GM12878 (cell line): ENCODE data around the gene TOR1A. TPM values are rescaled to one million over a fixed set of nuclear protein-coding genes. Genes with fewer than 3 reads are reported as not detected.

Experiments used
- ATAC-seq: fragments of 200-7000 bp; cut with Tn5 transposase; 3 replicates; pipeline ENCODE4 v1.9.1; 2020; ENCODE audit warnings: mild to moderate bottlenecking, moderate library complexity
- BruUV-seq: library from RNA; stranded (reverse); fragments of 400-500 nt; replicated peaks from 2 replicates; lab custom pipeline; 2021; lab: Mats Ljungman, UMichigan
- CTCF ChIA-PET: fragments of 300-600 bp; sonication (Branson Sonifier 250); formaldehyde crosslinking; extraction: SDS; loops from one replicate; lab custom pipeline; 2021; ENCODE audit warnings: inconsistent platforms; lab: Yijun Ruan, JAX
- POLR2A ChIA-PET: fragments of 350-600 bp; formaldehyde crosslinking; extraction: SDS; loops from one replicate; lab custom pipeline; 2021; ENCODE audit warnings: inconsistent platforms; lab: Charles Lee
- RAD21 ChIA-PET: fragments of 300-600 bp; sonication (Branson Sonifier 250); formaldehyde crosslinking; loops from one replicate; lab custom pipeline; 2023; ENCODE audit warnings: antibody characterized with exemption; ENCODE audit not compliant: unreplicated experiment; lab: Charles Lee
- SMC1A ChIA-PET: fragments of 300-600 bp; sonication (Branson Sonifier 250); formaldehyde crosslinking; loops from one replicate; lab custom pipeline; 2023; ENCODE audit not compliant: unreplicated experiment, uncharacterized antibody; lab: Charles Lee
- DNase-seq: peaks from one replicate; pipeline ENCODE4 v3.0.0-alpha.2; 2011; ENCODE audit warnings: low read depth, low spot score
- FAIRE-seq: peaks from 3 replicates; lab custom pipeline; 2011; peaks lifted over from hg19 to GRCh38; lab: Jason Lieb, UNC
- H2AFZ ChIP-seq: 2 replicates; pipeline ENCODE4 v1.6.0; 2011; ENCODE audit warnings: low read depth, low read length, control low read depth; ENCODE audit not compliant: control insufficient read depth
- H3K27ac ChIP-seq: 2 replicates; pipeline ENCODE4 v1.5.1; 2011; ENCODE audit warnings: control low read depth; ENCODE audit not compliant: control insufficient read depth, insufficient read depth
- H3K27me3 ChIP-seq, 2 experiments: replicated peaks in 1 of 2; 2 replicates each; pipeline versions ENCODE4 v1.6.0 to v1.6.1; 2011; ENCODE audit warnings: low read length in 1 of 2; ENCODE audit not compliant: control insufficient read depth in 2 of 2, insufficient read depth in 2 of 2
- H3K36me3 ChIP-seq, 2 experiments: 2 replicates each; pipeline ENCODE4 v1.5.1; 2011; ENCODE audit warnings: low read length in 1 of 2; ENCODE audit not compliant: control insufficient read depth in 2 of 2, insufficient read depth in 2 of 2
- H3K4me1 ChIP-seq: 2 replicates; pipeline ENCODE4 v1.6.1; 2011; ENCODE audit warnings: mild to moderate bottlenecking, low read length, moderate library complexity, mixed read lengths; ENCODE audit not compliant: control insufficient read depth, insufficient read depth
- H3K4me2 ChIP-seq: 2 replicates; pipeline ENCODE4 v1.6.0; 2011; ENCODE audit warnings: control low read depth; ENCODE audit not compliant: control insufficient read depth, insufficient read depth
- H3K4me3 ChIP-seq: fragments of 200-600 bp; sonication (generic); 2 replicates; pipeline ENCODE4 v1.5.1; 2016
- H3K79me2 ChIP-seq: 2 replicates; pipeline ENCODE4 v1.6.0; 2011; ENCODE audit warnings: low read length; ENCODE audit not compliant: control insufficient read depth, insufficient read depth
- H3K9ac ChIP-seq: 2 replicates; pipeline ENCODE4 v1.8.0; 2011; ENCODE audit warnings: low read length, control low read depth, mixed read lengths; ENCODE audit not compliant: control insufficient read depth, insufficient read depth
- H3K9me3 ChIP-seq: replicated peaks from 3 replicates; pipeline ENCODE4 v1.5.1; 2011; ENCODE audit warnings: mild to moderate bottlenecking, low read length; ENCODE audit not compliant: control insufficient read depth, insufficient read depth
- H4K20me1 ChIP-seq: 2 replicates; pipeline ENCODE4 v1.6.0; 2011; ENCODE audit not compliant: control insufficient read depth, insufficient read depth
- BRCA1 ChIP-seq: IDR thresholded peaks from 2 replicates; pipeline ENCODE4 v1.6.1; 2011; ENCODE audit warnings: low read depth, low read length, improper control_type of control experiment
- CBFB ChIP-seq: IDR thresholded peaks from 2 replicates; pipeline ENCODE4 v1.6.1; 2016; ENCODE audit warnings: antibody characterized with exemption, low read depth
- EZH2 ChIP-seq: IDR thresholded peaks from 2 replicates; pipeline ENCODE4 v1.6.1; 2012; ENCODE audit warnings: low read depth, mild to moderate bottlenecking, control low read depth, inconsistent platforms, low read length, borderline replicate concordance; ENCODE audit not compliant: control insufficient read depth
- FOXM1 ChIP-seq: IDR thresholded peaks from 2 replicates; pipeline ENCODE4 v1.6.1; 2012; ENCODE audit warnings: low read depth, mild to moderate bottlenecking, inconsistent platforms, low read length, moderate library complexity
- HSF1 ChIP-seq: fragments of 150-350 bp; IDR thresholded peaks from 2 replicates; pipeline ENCODE4 v1.6.1; 2014; ENCODE audit warnings: mild to moderate bottlenecking, low read depth, low read length
- NBN ChIP-seq: fragments of 450-650 bp; IDR thresholded peaks from 2 replicates; pipeline ENCODE4 v1.6.1; 2016
- PBX3 ChIP-seq: IDR thresholded peaks from 2 replicates; pipeline ENCODE4 v1.6.1; 2011; ENCODE audit warnings: mild to moderate bottlenecking, low read depth, low read length, moderate library complexity; ENCODE audit not compliant: insufficient replicate concordance
- POLR2A ChIP-seq: IDR thresholded peaks from 2 replicates; pipeline ENCODE4 v1.6.1; 2011; ENCODE audit warnings: low read depth, mild to moderate bottlenecking, low read length
- POU2F2 ChIP-seq: IDR thresholded peaks from 3 replicates; pipeline ENCODE4 v1.6.1; 2011; ENCODE audit warnings: low read depth, mild to moderate bottlenecking, low read length, borderline replicate concordance
- RELA ChIP-seq: fragments of 450-650 bp; IDR thresholded peaks from 2 replicates; pipeline ENCODE4 v1.8.0; 2014; ENCODE audit warnings: borderline replicate concordance; ENCODE audit not compliant: partially characterized antibody
- REST ChIP-seq: IDR thresholded peaks from 2 replicates; pipeline ENCODE4 v1.6.1; 2012; ENCODE audit warnings: mild to moderate bottlenecking, low read depth, low read length
- SKIL ChIP-seq: fragments of 450-650 bp; IDR thresholded peaks from 2 replicates; pipeline ENCODE4 v1.6.1; 2017; ENCODE audit warnings: mild to moderate bottlenecking, low read depth, inconsistent platforms; ENCODE audit not compliant: poor library complexity, severe bottlenecking
- SMC3 ChIP-seq: IDR thresholded peaks from 2 replicates; pipeline ENCODE4 v1.6.1; 2011; ENCODE audit warnings: low read length, improper control_type of control experiment, borderline replicate concordance
- SREBF1 ChIP-seq: IDR thresholded peaks from 2 replicates; pipeline ENCODE4 v1.6.1; 2012; ENCODE audit warnings: mild to moderate bottlenecking, low read length
- STAT3 ChIP-seq: IDR thresholded peaks from 2 replicates; pipeline ENCODE4 v1.6.1; 2011; ENCODE audit warnings: low read depth, low read length, improper control_type of control experiment
- ZBED1 ChIP-seq: IDR thresholded peaks from 2 replicates; pipeline ENCODE4 v1.6.1; 2016; ENCODE audit warnings: borderline replicate concordance
- ZZZ3 ChIP-seq: IDR thresholded peaks from 2 replicates; pipeline ENCODE4 v1.6.1; 2011; ENCODE audit warnings: low read depth; ENCODE audit not compliant: control insufficient read depth, insufficient read length
- WGBS: methylation state at CpG from one replicate; pipeline ENCODE4 v1.1.6; 2016; ENCODE audit warnings: low lambda C conversion rate; ENCODE audit not compliant: insufficient replicate concordance, insufficient coverage; ENCODE audit errors: missing lambda C conversion rate; 5-methylcytosine and 5-hydroxymethylcytosine counted together
- in situ Hi-C: fragments of 300-500 bp; cut with MboI; formaldehyde crosslinking; loops from 9 replicates; pipeline ENCODE4 v1.14.3; 2018; ENCODE audit warnings: mixed read lengths
- intact Hi-C: fragments of 100-400 bp; cut with micrococcal nuclease; formaldehyde crosslinking; loops from one replicate; pipeline ENCODE4 v1.14.2; 2022; ENCODE audit not compliant: unreplicated experiment
- polyA plus RNA-seq, 11 experiments: library from polyadenylated mRNA; depleted of rRNA in 4 of 11; unstranded in 6 of 11; stranded (reverse) in 5 of 11; fragments of >200 nt; fragmentation: Nextera tagmentation in 4 of 11; fragmentation: Illumina TruSeq in 1 of 11; extraction: Ambion mirVana in 4 of 11; extraction: Trizol in 1 of 11; gene quantifications; 1 replicate in 1 of 11; 2 replicates in 10 of 11; pipeline versions ENCODE4 v1.2.1 to v1.2.3, GENCODE V29; 2011 to 2016; ENCODE audit warnings: inconsistent platforms in 2 of 11, missing spikeins in 2 of 11, low read depth in 1 of 11
- total RNA-seq, 4 experiments: library from RNA; depleted of rRNA in 3 of 4; stranded (reverse); fragments of >200 nt in 3 of 4; fragmentation: Illumina TruSeq in 1 of 4; extraction: Trizol in 1 of 4; gene quantifications; 2 replicates each; pipeline versions ENCODE4 v1.2.1 to v1.2.3, GENCODE V29; 2013 to 2021

Gene TOR1A
- total and polyA plus RNA-seq, 10 of the 15 experiments (the other 5 are each of a cell fraction or from before 2014, with no cell fraction given): 3.2 to 60.8 (median 38.6) TPM

DNA sequence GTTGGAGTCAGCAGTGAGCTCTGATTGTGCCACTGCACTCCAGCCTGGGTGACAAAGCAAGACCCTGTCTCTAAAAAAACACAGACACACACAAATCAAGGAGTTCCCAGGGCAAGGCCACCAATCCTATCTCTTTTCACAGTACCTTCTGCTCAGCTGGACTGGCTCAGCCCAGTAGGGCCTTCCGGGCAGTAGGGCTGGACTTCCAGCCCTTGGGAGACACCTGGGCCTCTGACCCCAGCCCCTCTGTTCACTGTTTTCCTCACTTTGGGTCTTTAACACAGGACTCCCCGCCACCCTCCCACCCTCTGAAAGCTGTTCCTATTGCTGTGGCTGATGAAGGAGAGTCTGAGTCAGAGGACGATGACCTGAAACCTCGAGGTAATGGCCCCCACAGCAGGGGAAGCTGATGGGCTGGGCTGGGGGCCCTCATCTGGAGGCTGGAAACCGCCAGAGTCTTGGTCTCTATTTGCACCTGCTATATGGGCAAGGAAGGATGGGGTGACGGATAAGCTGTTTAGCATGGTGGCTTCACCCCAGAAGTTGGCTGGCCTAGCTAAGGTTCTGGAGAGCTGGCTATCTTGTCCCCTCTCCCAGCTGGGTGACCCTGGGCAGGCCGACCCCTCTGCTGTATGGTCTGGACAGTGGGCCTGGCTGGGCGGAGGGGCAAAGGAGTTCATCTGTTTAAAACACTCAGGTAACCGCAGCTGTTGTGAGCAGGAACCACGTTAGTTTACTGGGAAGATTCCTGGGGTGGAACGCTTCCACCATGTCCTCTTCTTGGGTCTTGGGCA lies 36.9 kb upstream of the TOR1A start:
- H3K36me3 ChIP-seq: peaks cover 2 to 8% of the 10 kb centered on the region in 2 experiments; a peak in 3 of 4 replicates
- TF ChIP-seq RELA (no peak), ZBED1 (no peak), POU2F2 (no peak), BRCA1 (no peak), POLR2A (no peak), HSF1 (no peak), ZZZ3 (no peak), SKIL (no peak), FOXM1 (no peak), EZH2 (no peak), SREBF1 (no peak), PBX3 (no peak), REST (no peak), CBFB (no peak), STAT3 (no peak), NBN (no peak), SMC3 (no peak)

More for the DNA sequence above, 36.9 kb upstream of the TOR1A start:
- DNase-seq: no peak
- RAD21 ChIA-PET: no interaction called here
- H2AFZ ChIP-seq: no peak overlapping the region
- POLR2A ChIA-PET: no interaction called here
- H3K9ac ChIP-seq: no peak overlapping the region
- no peaks in the 10 kb centered on the region for H3K9me3 ChIP-seq
- in situ Hi-C loops (no loop called here), intact Hi-C loops (no loop called here)
- peaks cover 5% of the 10 kb centered on the region for H3K4me1 ChIP-seq
- H3K4me3 ChIP-seq: no peak overlapping the region
- no peaks in the 10 kb centered on the region for H3K79me2 ChIP-seq
- no peak overlapping the region for H3K27ac ChIP-seq
- ATAC-seq: no peak
- BruUV-seq: no TSS peak
- no peak overlapping the region for H3K4me2 ChIP-seq
- no peaks in the 10 kb centered on the region for H3K27me3 ChIP-seq
- SMC1A ChIA-PET: no interaction called here
- WGBS: 71% methylated on average over 11 of the region's 11 CpGs
- FAIRE-seq: no peak
- CTCF ChIA-PET: no interaction called here
- no peaks in the 10 kb centered on the region for H4K20me1 ChIP-seq
